AG09309 (cell line): ENCODE measurements around the gene MAP4K1.
"Not testable (repeated sequence)": the region's sequence is repeated elsewhere in the genome, so short reads cannot be mapped to it uniquely, and the experiment has no call there.

ENCODE experiments used
- DNase-seq: peaks from one replicate; pipeline ENCODE4 v3.0.0-alpha.2; 2010; ENCODE audit warnings: low read depth
- H3K4me3 ChIP-seq: 2 replicates; pipeline ENCODE4 v1.5.1; 2011; ENCODE audit warnings: mild to moderate bottlenecking, low read depth, low read length, moderate library complexity; ENCODE audit not compliant: control insufficient read depth
- TF ChIP-seq, protein P1 (sequence below): IDR thresholded peaks from 2 replicates; pipeline ENCODE4 v1.5.1; 2011; ENCODE audit warnings: mild to moderate bottlenecking, low read depth, low read length, inconsistent platforms; ENCODE audit not compliant: insufficient read depth, control insufficient read depth; ENCODE audit errors: missing control alignments

MAP4K1 gene

GRCh38 chr19:38614289-38614688, 3.5 kb downstream of the MAP4K1 start:
- H3K4me3 ChIP-seq: no peak overlapping the region
- TF ChIP-seq, protein P1, sequence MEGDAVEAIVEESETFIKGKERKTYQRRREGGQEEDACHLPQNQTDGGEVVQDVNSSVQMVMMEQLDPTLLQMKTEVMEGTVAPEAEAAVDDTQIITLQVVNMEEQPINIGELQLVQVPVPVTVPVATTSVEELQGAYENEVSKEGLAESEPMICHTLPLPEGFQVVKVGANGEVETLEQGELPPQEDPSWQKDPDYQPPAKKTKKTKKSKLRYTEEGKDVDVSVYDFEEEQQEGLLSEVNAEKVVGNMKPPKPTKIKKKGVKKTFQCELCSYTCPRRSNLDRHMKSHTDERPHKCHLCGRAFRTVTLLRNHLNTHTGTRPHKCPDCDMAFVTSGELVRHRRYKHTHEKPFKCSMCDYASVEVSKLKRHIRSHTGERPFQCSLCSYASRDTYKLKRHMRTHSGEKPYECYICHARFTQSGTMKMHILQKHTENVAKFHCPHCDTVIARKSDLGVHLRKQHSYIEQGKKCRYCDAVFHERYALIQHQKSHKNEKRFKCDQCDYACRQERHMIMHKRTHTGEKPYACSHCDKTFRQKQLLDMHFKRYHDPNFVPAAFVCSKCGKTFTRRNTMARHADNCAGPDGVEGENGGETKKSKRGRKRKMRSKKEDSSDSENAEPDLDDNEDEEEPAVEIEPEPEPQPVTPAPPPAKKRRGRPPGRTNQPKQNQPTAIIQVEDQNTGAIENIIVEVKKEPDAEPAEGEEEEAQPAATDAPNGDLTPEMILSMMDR: no peak
- DNase-seq: no peak

GRCh38 chr19:38606131-38606530, 11.6 kb downstream of the MAP4K1 start:
- no peak overlapping the region for H3K4me3 ChIP-seq
- TF ChIP-seq, protein P1: no peak
- DNase-seq: no peak

GRCh38 chr19:38602856-38603255, 14.9 kb downstream of the MAP4K1 start:
- not testable (repeated sequence) for H3K4me3 ChIP-seq, DNase-seq

GRCh38 chr19:38599722-38600121, 18.0 kb downstream of the MAP4K1 start:
- H3K4me3 ChIP-seq: no peak overlapping the region
- no peak for DNase-seq
- TF ChIP-seq, protein P1: no peak

GRCh38 chr19:38597075-38597474, 20.7 kb downstream of the MAP4K1 start:
- TF ChIP-seq, protein P1: no peak
- no peak overlapping the region for H3K4me3 ChIP-seq
- no peak for DNase-seq

GRCh38 chr19:38596057-38596981, 21.4 kb downstream of the MAP4K1 start:
- TF ChIP-seq, protein P1: no peak
- DNase-seq: no peak
- H3K4me3 ChIP-seq: no peak overlapping the region

GRCh38 chr19:38592940-38593339, 24.8 kb downstream of the MAP4K1 start:
- no peak for DNase-seq
- TF ChIP-seq, protein P1: no peak
- H3K4me3 ChIP-seq: no peak overlapping the region
